HL-60 (cell line): ENCODE results near the gene PIEZO1.

ENCODE experiments used
- DNase-seq, 2 experiments: peaks; one replicate each; pipeline ENCODE4 v3.0.0-alpha.2; 2010 to 2020; ENCODE audit warnings: low read depth in 1 of 2, low spot score in 1 of 2
- H3K27ac ChIP-seq: fragments of 250-450 bp; sonication (Bioruptor Pico); replicated peaks from 2 replicates; pipeline ENCODE4 v1.5.1; 2020; ENCODE audit warnings: mild to moderate bottlenecking, moderate library complexity
- H3K27me3 ChIP-seq: fragments of 250-450 bp; sonication (Bioruptor Pico); 2 replicates; pipeline ENCODE4 v1.5.1; 2021; ENCODE audit warnings: mild to moderate bottlenecking, moderate library complexity; ENCODE audit not compliant: insufficient read depth, poor library complexity, severe bottlenecking
- H3K4me3 ChIP-seq: replicated peaks from 2 replicates; pipeline ENCODE4 v1.5.1; 2011; ENCODE audit warnings: mild to moderate bottlenecking, control low read depth, low read length; ENCODE audit not compliant: insufficient read depth
- GABPA ChIP-seq: IDR thresholded peaks from 2 replicates; pipeline ENCODE4 v1.6.1; 2012; ENCODE audit warnings: low read depth
- POLR2AphosphoS5 ChIP-seq: IDR thresholded peaks from 2 replicates; pipeline ENCODE4 v1.6.1; 2012; ENCODE audit warnings: low read depth
- REST ChIP-seq: IDR thresholded peaks from 2 replicates; pipeline ENCODE4 v1.6.1; 2012; ENCODE audit warnings: low read depth; ENCODE audit not compliant: insufficient replicate concordance
- SPI1 ChIP-seq: IDR thresholded peaks from 2 replicates; pipeline ENCODE4 v1.6.1; 2012; ENCODE audit warnings: low read depth, mild to moderate bottlenecking, borderline replicate concordance
- TF ChIP-seq, protein P1 (sequence below): IDR thresholded peaks from one replicate; pipeline ENCODE4 v1.5.1; 2011; ENCODE audit warnings: low read length, control low read depth, inconsistent platforms; ENCODE audit not compliant: insufficient read depth

Gene PIEZO1

GRCh38 chr16:88753191-88753590 lies 31.8 kb downstream of the PIEZO1 start:
- no peak for DNase-seq
- no peak overlapping the region for H3K4me3 ChIP-seq
- H3K27ac ChIP-seq: no peak overlapping the region
- no peaks in the 10 kb centered on the region for H3K27me3 ChIP-seq
- no peak for TF ChIP-seq REST
- no peak for TF ChIP-seq POLR2AphosphoS5
- no peak for TF ChIP-seq SPI1
- TF ChIP-seq, protein P1, sequence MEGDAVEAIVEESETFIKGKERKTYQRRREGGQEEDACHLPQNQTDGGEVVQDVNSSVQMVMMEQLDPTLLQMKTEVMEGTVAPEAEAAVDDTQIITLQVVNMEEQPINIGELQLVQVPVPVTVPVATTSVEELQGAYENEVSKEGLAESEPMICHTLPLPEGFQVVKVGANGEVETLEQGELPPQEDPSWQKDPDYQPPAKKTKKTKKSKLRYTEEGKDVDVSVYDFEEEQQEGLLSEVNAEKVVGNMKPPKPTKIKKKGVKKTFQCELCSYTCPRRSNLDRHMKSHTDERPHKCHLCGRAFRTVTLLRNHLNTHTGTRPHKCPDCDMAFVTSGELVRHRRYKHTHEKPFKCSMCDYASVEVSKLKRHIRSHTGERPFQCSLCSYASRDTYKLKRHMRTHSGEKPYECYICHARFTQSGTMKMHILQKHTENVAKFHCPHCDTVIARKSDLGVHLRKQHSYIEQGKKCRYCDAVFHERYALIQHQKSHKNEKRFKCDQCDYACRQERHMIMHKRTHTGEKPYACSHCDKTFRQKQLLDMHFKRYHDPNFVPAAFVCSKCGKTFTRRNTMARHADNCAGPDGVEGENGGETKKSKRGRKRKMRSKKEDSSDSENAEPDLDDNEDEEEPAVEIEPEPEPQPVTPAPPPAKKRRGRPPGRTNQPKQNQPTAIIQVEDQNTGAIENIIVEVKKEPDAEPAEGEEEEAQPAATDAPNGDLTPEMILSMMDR: no peak
- no peak for TF ChIP-seq GABPA

GRCh38 chr16:88752386-88753002 lies 32.5 kb downstream of the PIEZO1 start:
- H3K4me3 ChIP-seq: no peak overlapping the region
- no peak overlapping the region for H3K27ac ChIP-seq
- DNase-seq: no peak
- TF ChIP-seq, protein P1: no peak
- TF ChIP-seq GABPA (no peak), POLR2AphosphoS5 (no peak), REST (no peak), SPI1 (no peak)
- H3K27me3 ChIP-seq: no peaks in the 10 kb centered on the region

GRCh38 chr16:88750854-88751253 lies 34.2 kb downstream of the PIEZO1 start:
- Histone ChIP-seq H3K4me3 (no peak overlapping the region), H3K27me3 (no peaks in the 10 kb centered on the region), H3K27ac (no peak overlapping the region)
- no peak for DNase-seq
- TF ChIP-seq GABPA (no peak), POLR2AphosphoS5 (no peak), SPI1 (no peak), REST (no peak)
- TF ChIP-seq, protein P1: no peak
